Activated naive CD4-positive, alpha-beta T cell treated with Interleukin-2 at 50 U/mL for 16 hours (primary cell): ENCODE results near the gene GRN.
A peak's percentile ranks its signal among the peaks of the same experiment; 100 is the strongest.
"Not testable (repeated sequence)": the region's sequence is repeated elsewhere in the genome, so short reads cannot be mapped to it uniquely, and the experiment has no call there.

Experiments used
- DNase-seq: peaks from one replicate; pipeline ENCODE4 v3.0.0-alpha.2; 2020

The GRN gene

GRCh38 chr17:44347206-44348055 lies 2.3 kb downstream of the GRN start:
- not testable (repeated sequence) for DNase-seq

GRCh38 chr17:44348234-44348987 lies 3.3 kb downstream of the GRN start:
- DNase-seq: no peak

GRCh38 chr17:44348988-44349364 lies 3.9 kb downstream of the GRN start:
- no peak for DNase-seq

- DNase-seq: no peak
Observed at GRCh38 chr17:44349553-44350070, 4.5 kb downstream of the GRN start.

GRCh38 chr17:44350733-44351226 lies 5.7 kb downstream of the GRN start:
- peak; percentile 75 for DNase-seq

- no peak for DNase-seq
Observed at GRCh38 chr17:44351464-44351863, 6.4 kb downstream of the GRN start.

- DNase-seq: no peak
Observed at GRCh38 chr17:44351961-44352827, 7.1 kb downstream of the GRN start.

GRCh38 chr17:44352828-44353671 lies 7.9 kb downstream of the GRN start:
- no peak for DNase-seq

- peak; percentile 12 for DNase-seq
Observed at GRCh38 chr17:44353672-44354331, 8.7 kb downstream of the GRN start.

- peak; percentile 60 for DNase-seq
Observed at GRCh38 chr17:44354582-44355561, 9.8 kb downstream of the GRN start.

- DNase-seq: no peak
Observed at GRCh38 chr17:44355642-44356099, 10.6 kb downstream of the GRN start.

- DNase-seq: no peak
Observed at GRCh38 chr17:44356241-44356640, 11.1 kb downstream of the GRN start.

- no peak for DNase-seq
Observed at GRCh38 chr17:44358066-44358465, 13.0 kb downstream of the GRN start.

GRCh38 chr17:44359006-44359405 lies 13.9 kb downstream of the GRN start:
- no peak for DNase-seq

GRCh38 chr17:44359458-44360143 lies 14.5 kb downstream of the GRN start:
- no peak for DNase-seq

GRCh38 chr17:44360144-44360533 lies 15.0 kb downstream of the GRN start:
- DNase-seq: no peak

- DNase-seq: no peak
Observed at GRCh38 chr17:44360826-44361225, 15.7 kb downstream of the GRN start.

GRCh38 chr17:44361292-44362260 lies 16.5 kb downstream of the GRN start:
- no peak for DNase-seq
